Spinal cord (tissue), 10 donors: Measurements from ENCODE around the gene HTRA1. TPM values are rescaled to one million over a fixed set of nuclear protein-coding genes. Genes with fewer than 3 reads are reported as not detected.

Experiments used
- DNase-seq, 6 donors: peaks; one replicate each; pipeline versions ENCODE4 v3.0.0 to v3.0.0-alpha.2; 2013 to 2015; ENCODE audit warnings: low spot score in 6 of 6, low read depth in 4 of 6
- H3K27ac ChIP-seq: one replicate; pipeline ENCODE4 v1.5.1; 2013; ENCODE audit warnings: low read depth, low read length, control low read depth
- H3K27me3 ChIP-seq: one replicate; pipeline ENCODE4 v1.6.1; 2013; ENCODE audit warnings: low read length; ENCODE audit not compliant: control insufficient read depth, insufficient read depth
- H3K36me3 ChIP-seq: one replicate; pipeline ENCODE4 v1.6.1; 2013; ENCODE audit warnings: low read length; ENCODE audit not compliant: control insufficient read depth, insufficient read depth
- H3K4me1 ChIP-seq: one replicate; pipeline ENCODE4 v1.6.1; 2013; ENCODE audit warnings: low read length; ENCODE audit not compliant: control insufficient read depth, insufficient read depth
- H3K4me3 ChIP-seq: one replicate; pipeline ENCODE4 v1.5.1; 2013; ENCODE audit warnings: low read depth, low read length, control low read depth
- H3K9me3 ChIP-seq: one replicate; pipeline ENCODE4 v1.6.1; 2013; ENCODE audit warnings: low read length; ENCODE audit not compliant: control insufficient read depth, insufficient read depth
- WGBS: methylation state at CpG from one replicate; pipeline ENCODE4 v1.1.5; 2013; ENCODE audit warnings: missing lambda C conversion rate; ENCODE audit not compliant: insufficient coverage; 5-methylcytosine and 5-hydroxymethylcytosine counted together
- polyA plus RNA-seq, 2 donors: library from polyadenylated mRNA; unstranded; fragments of 120-200 nt; gene quantifications; one replicate each; pipeline ENCODE4 v1.2.1, GENCODE V29; 2013; ENCODE audit not compliant: insufficient read length in 2 of 2
- total RNA-seq, 2 donors: library from RNA; depleted of rRNA in 1 of 2; stranded (reverse); fragments of 120-200 nt in 1 of 2; fragments of >200 nt in 1 of 2; gene quantifications; one replicate each; pipeline versions ENCODE4 v1.2.3 to v1.2.4, GENCODE V29; 2013 to 2014
- donor health status: healthy.

Gene HTRA1
- total and polyA plus RNA-seq, 4 donors = 150 to 243 (median 170) TPM

- Histone ChIP-seq H3K36me3 (no peaks in the 10 kb centered on the region), H3K9me3 (no peaks in the 10 kb centered on the region), H3K4me3 (no peak overlapping the region), H3K4me1 (peaks cover 4% of the 10 kb centered on the region), H3K27ac (no peak overlapping the region), H3K27me3 (no peaks in the 10 kb centered on the region)
- 85% methylated on average over 4 of the region's 6 CpGs for WGBS
- DNase-seq = no peak
Observed at GRCh38 chr10:122553341-122553740, 92.0 kb downstream of the HTRA1 start.

GRCh38 chr10:122554131-122555036, 93.0 kb downstream of the HTRA1 start:
- H3K27ac ChIP-seq = no peak overlapping the region
- no peak overlapping the region for H3K4me3 ChIP-seq
- WGBS = 91% methylated on average over 4 of the region's 6 CpGs
- no peaks in the 10 kb centered on the region for H3K9me3 ChIP-seq
- peaks cover 4% of the 10 kb centered on the region for H3K4me1 ChIP-seq
- DNase-seq = no peak
- H3K27me3 ChIP-seq = no peaks in the 10 kb centered on the region
- no peaks in the 10 kb centered on the region for H3K36me3 ChIP-seq

- Histone ChIP-seq H3K27me3 (no peaks in the 10 kb centered on the region), H3K9me3 (no peaks in the 10 kb centered on the region), H3K4me1 (peaks cover 4% of the 10 kb centered on the region), H3K4me3 (no peak overlapping the region), H3K36me3 (no peaks in the 10 kb centered on the region), H3K27ac (no peak overlapping the region)
- peak in 1 of 6 donors; percentile 37 for DNase-seq
- WGBS = 69% methylated on average over 2 of the region's 3 CpGs
Observed at GRCh38 chr10:122555442-122555841, 94.1 kb downstream of the HTRA1 start.

- Histone ChIP-seq H3K27ac (no peak overlapping the region), H3K9me3 (no peaks in the 10 kb centered on the region), H3K36me3 (no peaks in the 10 kb centered on the region), H3K27me3 (no peaks in the 10 kb centered on the region), H3K4me1 (no peaks in the 10 kb centered on the region), H3K4me3 (no peak overlapping the region)
- DNase-seq = no peak
- 54% methylated on average over 4 of the region's 9 CpGs for WGBS
Observed at GRCh38 chr10:122557516-122557915, 96.2 kb downstream of the HTRA1 start.

GRCh38 chr10:122558452-122558851, 97.1 kb downstream of the HTRA1 start:
- Histone ChIP-seq H3K36me3 (no peaks in the 10 kb centered on the region), H3K4me1 (no peaks in the 10 kb centered on the region), H3K9me3 (no peaks in the 10 kb centered on the region), H3K27ac (no peak overlapping the region), H3K27me3 (no peaks in the 10 kb centered on the region), H3K4me3 (no peak overlapping the region)
- DNase-seq = no peak
- 91% methylated on average over 5 of the region's 5 CpGs for WGBS

- peak in 1 of 6 donors; percentile 23 for DNase-seq
Observed at GRCh38 chr10:122559228-122559627, 97.9 kb downstream of the HTRA1 start.

GRCh38 chr10:122560279-122560804, 99.0 kb downstream of the HTRA1 start, which contains the start of gene DMBT1:
DMBT1 (plus strand) TSS chr10:122560754; CDS start chr10:122560771, 17 bp downstream.
- Histone ChIP-seq H3K4me1 (no peaks in the 10 kb centered on the region), H3K27ac (no peak within 1 kb of the TSS), H3K4me3 (no peak within 1 kb of the TSS), H3K27me3 (no peaks in the 10 kb centered on the region), H3K36me3 (no peaks in the 10 kb centered on the region), H3K9me3 (no peaks in the 10 kb centered on the region)
- 100% methylated on average over 1 of the region's 4 CpGs for WGBS
- DNase-seq = peak in 1 of 6 donors; percentile 32

More at GRCh38 chr10:122559228-122559627, 97.9 kb downstream of the HTRA1 start:
- Histone ChIP-seq H3K9me3 (no peaks in the 10 kb centered on the region), H3K4me1 (no peaks in the 10 kb centered on the region), H3K27ac (no peak overlapping the region), H3K4me3 (no peak overlapping the region), H3K36me3 (no peaks in the 10 kb centered on the region), H3K27me3 (no peaks in the 10 kb centered on the region)
- 75% methylated on average over 2 of the region's 2 CpGs for WGBS

- DNase-seq = no peak
Observed at GRCh38 chr10:122561212-122561611, 99.9 kb downstream of the HTRA1 start.

GRCh38 chr10:122561792-122562191, 100.4 kb downstream of the HTRA1 start:
- Histone ChIP-seq H3K4me3 (no peak overlapping the region), H3K27ac (no peak overlapping the region), H3K27me3 (no peaks in the 10 kb centered on the region), H3K36me3 (no peaks in the 10 kb centered on the region), H3K9me3 (no peaks in the 10 kb centered on the region), H3K4me1 (peaks cover 3% of the 10 kb centered on the region)
- DNase-seq = no peak

More at GRCh38 chr10:122561212-122561611, 99.9 kb downstream of the HTRA1 start:
- Histone ChIP-seq H3K36me3 (no peaks in the 10 kb centered on the region), H3K4me3 (no peak overlapping the region), H3K27me3 (no peaks in the 10 kb centered on the region), H3K9me3 (no peaks in the 10 kb centered on the region), H3K27ac (no peak overlapping the region), H3K4me1 (peaks cover 3% of the 10 kb centered on the region)
- 92% methylated on average over 2 of the region's 6 CpGs for WGBS
